Epithelial cell of esophagus (primary cell): ENCODE data around the gene E4F1.

Experiments used
- DNase-seq: peaks from one replicate; pipeline ENCODE4 v3.0.0; 2010; ENCODE audit warnings: low read depth
- H3K4me3 ChIP-seq: 2 replicates; pipeline ENCODE4 v1.5.1; 2011; ENCODE audit warnings: mild to moderate bottlenecking, low read length, control low read depth
- CTCF ChIP-seq: IDR thresholded peaks from 2 replicates; pipeline ENCODE4 v1.5.1; 2011; ENCODE audit warnings: low read depth, mild to moderate bottlenecking, low read length, control low read depth, inconsistent platforms; ENCODE audit not compliant: insufficient read depth; ENCODE audit errors: missing control alignments

E4F1 gene

DNA sequence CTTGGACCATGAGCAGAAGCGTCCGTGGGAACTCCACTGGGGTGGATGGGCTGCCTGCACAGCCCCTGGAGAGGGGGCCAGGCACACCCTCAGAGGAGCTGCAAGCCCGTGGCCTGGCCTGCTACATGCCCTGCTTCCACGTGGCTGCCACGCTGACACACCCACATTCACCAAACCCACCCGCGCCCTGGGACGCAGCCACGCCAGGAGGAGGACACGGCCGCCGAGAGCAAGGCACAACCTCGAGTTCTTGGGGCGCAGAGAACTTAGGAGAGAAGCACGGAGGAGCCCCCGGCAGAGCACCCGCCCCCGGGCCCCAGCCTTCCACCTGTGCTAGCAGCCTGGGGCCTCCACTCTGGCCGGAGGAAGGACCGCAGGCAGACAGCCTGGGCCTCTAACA is 45.8 kb upstream of the E4F1 start:
- no peak for DNase-seq
- H3K4me3 ChIP-seq: no peak overlapping the region
- TF ChIP-seq CTCF: no peak

DNA sequence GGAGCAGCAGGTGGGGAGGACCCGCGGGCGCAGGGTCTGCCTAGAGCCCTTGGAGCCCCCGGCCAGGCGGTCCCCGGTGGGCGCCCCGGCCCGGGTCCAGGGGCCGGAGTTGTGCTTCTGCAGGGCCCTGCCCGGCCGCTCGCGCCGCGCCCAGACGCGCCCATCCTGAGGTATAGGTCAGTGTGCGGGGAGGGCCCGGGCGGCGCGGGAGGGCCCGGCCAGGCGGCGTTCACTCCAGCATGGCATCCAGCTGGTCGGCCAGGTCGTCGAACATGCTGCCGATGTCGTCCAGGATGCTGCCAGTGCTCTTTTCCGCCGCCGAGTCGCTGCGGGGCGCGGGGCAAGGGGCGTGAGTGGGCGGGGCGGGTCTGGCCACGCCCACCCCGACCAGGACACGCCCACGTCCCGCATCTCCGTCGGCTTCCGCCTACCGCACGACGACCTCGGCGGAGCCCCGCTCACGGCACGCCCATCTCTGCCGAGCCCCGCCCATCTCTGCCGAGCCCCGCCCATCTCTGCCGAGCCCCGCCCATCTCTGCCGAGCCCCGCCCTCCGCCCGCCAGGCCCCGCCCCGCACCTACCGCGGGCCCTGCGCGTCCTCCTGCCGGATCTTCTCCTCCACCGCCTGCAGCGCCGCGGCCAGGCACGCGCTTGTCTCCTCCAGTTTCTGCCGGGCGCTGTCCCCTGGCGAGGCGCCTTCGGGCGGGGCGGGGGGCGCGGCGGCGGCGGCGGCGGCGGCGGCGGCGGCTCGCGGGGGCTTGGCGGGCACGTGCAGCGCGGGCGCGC is 44.9 kb upstream of the E4F1 start:
- peak; percentile 53 for DNase-seq
- no peak for TF ChIP-seq CTCF
- no peak overlapping the region for H3K4me3 ChIP-seq

DNA sequence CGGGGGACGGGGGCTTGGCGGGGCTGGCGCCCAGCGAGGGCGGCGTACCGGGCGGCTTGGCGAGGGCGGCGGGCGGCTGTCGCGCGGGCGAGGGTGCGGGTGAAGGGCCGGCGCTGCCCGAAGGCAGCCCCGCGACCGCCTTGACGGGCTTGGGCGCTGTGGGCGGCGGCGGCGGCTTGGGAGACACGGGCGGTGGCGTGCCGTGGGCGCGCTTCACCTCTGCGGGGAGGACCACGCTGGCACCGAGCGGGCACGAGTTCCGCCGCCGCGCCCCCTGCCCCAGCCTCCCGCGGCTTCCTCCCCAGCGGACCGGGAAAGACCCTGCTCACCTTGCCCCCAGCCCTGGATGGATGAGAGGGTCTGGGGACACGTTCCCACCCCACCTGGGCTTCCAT is 44.3 kb upstream of the E4F1 start:
- no peak for DNase-seq
- H3K4me3 ChIP-seq: no peak overlapping the region
- no peak for TF ChIP-seq CTCF

GRCh38 chr16:2179576-2179975 is 43.8 kb upstream of the E4F1 start:
- no peak for DNase-seq
- no peak overlapping the region for H3K4me3 ChIP-seq
- TF ChIP-seq CTCF: no peak

DNA sequence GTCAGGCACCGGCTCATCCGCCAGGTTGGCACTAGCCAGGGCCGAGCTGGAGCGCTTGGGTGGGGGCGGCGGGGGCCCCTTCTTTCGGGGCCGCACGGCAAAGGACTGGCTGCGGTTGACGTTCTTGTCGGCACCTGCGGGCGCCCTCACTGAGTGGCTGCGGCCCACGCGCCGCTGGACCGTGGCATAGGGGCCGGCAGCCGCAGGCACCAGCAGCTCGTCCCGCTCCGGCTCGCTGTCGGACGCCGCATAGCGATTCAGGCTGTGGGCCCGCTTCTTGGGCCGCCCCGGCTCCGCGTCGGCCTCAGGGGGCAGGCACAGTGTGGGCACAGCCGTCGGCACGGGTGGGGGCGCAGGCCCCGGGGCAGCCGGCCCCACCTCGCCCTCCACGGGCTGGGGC is 42.9 kb upstream of the E4F1 start:
- no peak for DNase-seq
- H3K4me3 ChIP-seq: no peak overlapping the region
- TF ChIP-seq CTCF: no peak

- DNase-seq: no peak
- TF ChIP-seq CTCF: no peak
- no peak overlapping the region for H3K4me3 ChIP-seq
These were observed 42.1 kb upstream of the E4F1 start for GRCh38 chr16:2180962-2181923.
